Body of pancreas (tissue), 4 donors: Measurements from ENCODE around the gene RPTOR. TPM values are rescaled to one million over a fixed set of nuclear protein-coding genes. Genes with fewer than 3 reads are reported as not detected.

ENCODE experiments used
- ATAC-seq: fragments of 150-250 bp; one replicate; pipeline ENCODE4 v1.9.1; 2016
- DNase-seq, 4 donors: peaks; one replicate each; pipeline ENCODE4 v3.0.0-alpha.2; 2019
- H3K27ac ChIP-seq, 4 donors: fragments of 200-600 bp; sonication (generic); 1 replicate in 3 of 4; 2 replicates in 1 of 4; pipeline versions ENCODE4 v1.5.1 to v1.6.1; 2016 to 2019; ENCODE audit warnings: mild to moderate bottlenecking in 1 of 4, mixed read lengths in 1 of 4, moderate library complexity in 1 of 4
- H3K27me3 ChIP-seq, 2 donors: fragments of 200-600 bp; sonication (generic); one replicate each; pipeline ENCODE4 v1.6.0; 2016; ENCODE audit warnings: mild to moderate bottlenecking in 1 of 2
- H3K36me3 ChIP-seq, 2 donors: fragments of 200-600 bp; sonication (generic); replicated peaks in 1 of 2; 2 replicates each; pipeline ENCODE4 v1.5.1; 2016; ENCODE audit warnings: low read depth in 2 of 2; ENCODE audit not compliant: insufficient read depth in 1 of 2
- H3K4me1 ChIP-seq: fragments of 200-600 bp; sonication (generic); one replicate; pipeline ENCODE4 v1.6.0; 2016
- H3K4me3 ChIP-seq, 2 donors: fragments of 200-600 bp; sonication (generic); 1 replicate in 1 of 2; 2 replicates in 1 of 2; pipeline ENCODE4 v1.5.1; 2016 to 2019
- H3K9me3 ChIP-seq, 3 donors: fragments of 200-600 bp; sonication (generic); 1 replicate in 2 of 3; 2 replicates in 1 of 3; pipeline ENCODE4 v1.5.1; 2016
- CTCF ChIP-seq, 7 experiments: fragments of 450-650 bp in 4 of 7; fragments of 200-600 bp in 3 of 7; sonication (generic) in 3 of 7; IDR thresholded peaks; one replicate each; pipeline ENCODE4 v1.5.1; 2016 to 2019; ENCODE audit warnings: antibody characterized with exemption in 7 of 7
- POLR2A ChIP-seq, 3 donors: fragments of 450-650 bp; IDR thresholded peaks; one replicate each; pipeline ENCODE4 v1.6.1; 2016; ENCODE audit warnings: antibody characterized with exemption in 3 of 3, mild to moderate bottlenecking in 2 of 3
- WGBS, 2 donors: methylation state at CpG; one replicate each; pipeline ENCODE4 v1.1.5; 2017; 5-methylcytosine and 5-hydroxymethylcytosine counted together
- intact Hi-C: fragments of 100-400 bp; cut with DNase I; formaldehyde crosslinking; loops from one replicate; pipeline ENCODE4 v1.15.1; 2023
- total RNA-seq, 2 donors: library from RNA; depleted of rRNA; stranded (reverse); fragments of >200 nt; gene quantifications; one replicate each; pipeline ENCODE4 v1.1.0, GENCODE V29; 2016

RPTOR gene
- total RNA-seq, 2 donors from 2014 or later = 22.3 to 34.3 TPM

- no peaks in the 10 kb centered on the region for H3K27me3 ChIP-seq
- no peaks in the 10 kb centered on the region for H3K4me1 ChIP-seq
- no peak for ATAC-seq
- 78 to 93% methylated on average over 17 to 18 of the region's 18 CpGs for WGBS, 2 donors
- peaks cover 0 to 18% of the 10 kb centered on the region in 2 donors for H3K36me3 ChIP-seq
- intact Hi-C loops = no loop called here
- H3K4me3 ChIP-seq = no peak overlapping the region
- TF ChIP-seq CTCF (IDR thresholded peaks at IDR 0.05) = no peak
- TF ChIP-seq POLR2A (IDR thresholded peaks at IDR 0.05) = no peak
- DNase-seq = peak in 1 of 4 donors; percentile 1
- no peaks in the 10 kb centered on the region for H3K9me3 ChIP-seq
- H3K27ac ChIP-seq = no peak overlapping the region
These were observed 381.2 kb downstream of the RPTOR start for GRCh38 chr17:80925688-80926335.

- DNase-seq (peak in 1 of 4 donors; percentile 3), ATAC-seq (no peak)
- no peak overlapping the region for H3K27ac ChIP-seq
- H3K36me3 ChIP-seq = peaks cover 0 to 18% of the 10 kb centered on the region in 2 donors
- 82 to 87% methylated on average over 14 to 15 of the region's 15 CpGs for WGBS, 2 donors
- no peaks in the 10 kb centered on the region for H3K27me3 ChIP-seq
- no peaks in the 10 kb centered on the region for H3K9me3 ChIP-seq
- no peak overlapping the region for H3K4me3 ChIP-seq
- no peaks in the 10 kb centered on the region for H3K4me1 ChIP-seq
- TF ChIP-seq CTCF (IDR thresholded peaks at IDR 0.05) (no peak), POLR2A (IDR thresholded peaks at IDR 0.05) (no peak)
- intact Hi-C loops = no loop called here
These were observed 382.1 kb downstream of the RPTOR start for GRCh38 chr17:80926591-80927250.

- peak in 1 of 4 donors; percentile 2 for DNase-seq
- Histone ChIP-seq H3K27me3 (no peaks in the 10 kb centered on the region), H3K36me3 (peaks cover 0 to 18% of the 10 kb centered on the region in 2 donors), H3K9me3 (no peaks in the 10 kb centered on the region), H3K4me1 (no peaks in the 10 kb centered on the region), H3K27ac (no peak overlapping the region), H3K4me3 (no peak overlapping the region)
- ATAC-seq = no peak
- intact Hi-C loops = no loop called here
- 65 to 81% methylated on average over 11 of the region's 11 CpGs for WGBS, 2 donors
- TF ChIP-seq CTCF (IDR thresholded peaks at IDR 0.05) (no peak), POLR2A (IDR thresholded peaks at IDR 0.05) (no peak)
These were observed 383.2 kb downstream of the RPTOR start for GRCh38 chr17:80927791-80928216.

- H3K27ac ChIP-seq = no peak overlapping the region
- intact Hi-C loops = no loop called here
These were observed 384.8 kb downstream of the RPTOR start for GRCh38 chr17:80929449-80929848.

More at GRCh38 chr17:80929449-80929848, 384.8 kb downstream of the RPTOR start:
- 94 to 99% methylated on average over 13 of the region's 13 CpGs for WGBS, 2 donors
- DNase-seq (peak in 1 of 4 donors; percentile 2), ATAC-seq (no peak)
- Histone ChIP-seq H3K4me3 (no peak overlapping the region), H3K4me1 (no peaks in the 10 kb centered on the region), H3K27me3 (no peaks in the 10 kb centered on the region), H3K36me3 (peaks cover 0 to 13% of the 10 kb centered on the region in 2 donors), H3K9me3 (no peaks in the 10 kb centered on the region)
- TF ChIP-seq CTCF (IDR thresholded peaks at IDR 0.05) = no peak
- TF ChIP-seq POLR2A (IDR thresholded peaks at IDR 0.05) = no peak
